GM18861 (cell line): ENCODE results near the gene GSAP.
A peak's percentile ranks its signal among the peaks of the same experiment; 100 is the strongest.

Experiments
- ATAC-seq: cut with Tn5 transposase; IDR thresholded peaks from one replicate; pipeline ENCODE4 v1.9.1; 2021; ENCODE audit not compliant: unreplicated experiment

Gene GSAP

GRCh38 chr7:77331938-77332695 is 84.0 kb downstream of the GSAP start:
- ATAC-seq = peak; percentile 82

- peak; percentile 59 for ATAC-seq
Observed at GRCh38 chr7:77330169-77330882, 85.8 kb downstream of the GSAP start.

- ATAC-seq = peak; percentile 14
Observed at GRCh38 chr7:77329466-77330168, 86.5 kb downstream of the GSAP start.

GRCh38 chr7:77328669-77329068 is 87.5 kb downstream of the GSAP start:
- no peak for ATAC-seq

GRCh38 chr7:77327932-77328628 is 88.1 kb downstream of the GSAP start:
- no peak for ATAC-seq

- ATAC-seq = no peak
Observed at GRCh38 chr7:77327067-77327931, 88.8 kb downstream of the GSAP start.

GRCh38 chr7:77326131-77326530 is 90.0 kb downstream of the GSAP start:
- no peak for ATAC-seq

GRCh38 chr7:77321300-77321699 is 94.8 kb downstream of the GSAP start:
- no peak for ATAC-seq

- ATAC-seq = no peak
Observed at GRCh38 chr7:77320714-77321113, 95.4 kb downstream of the GSAP start.

- no peak for ATAC-seq
Observed at GRCh38 chr7:77320137-77320536, 96.0 kb downstream of the GSAP start.

- no peak for ATAC-seq
Observed at GRCh38 chr7:77318019-77318418, 98.1 kb downstream of the GSAP start.

- no peak for ATAC-seq
Observed at GRCh38 chr7:77316219-77316978, 99.8 kb downstream of the GSAP start.

- no peak for ATAC-seq
Observed at GRCh38 chr7:77315182-77315591, 101.0 kb downstream of the GSAP start.

- ATAC-seq = no peak
Observed at GRCh38 chr7:77313876-77314480, 102.2 kb downstream of the GSAP start.

GRCh38 chr7:77313085-77313484 is 103.1 kb downstream of the GSAP start:
- ATAC-seq = no peak

GRCh38 chr7:77310982-77311381 is 105.2 kb downstream of the GSAP start:
- ATAC-seq = no peak

GRCh38 chr7:77309714-77310220 is 106.4 kb downstream of the GSAP start:
- no peak for ATAC-seq

GRCh38 chr7:77308792-77309191 is 107.4 kb downstream of the GSAP start:
- ATAC-seq = no peak
